IPS-NIHi7 (cell line): ENCODE data around the gene CEACAM16.
"Not testable (repeated sequence)": the region's sequence is repeated elsewhere in the genome, so short reads cannot be mapped to it uniquely, and the experiment has no call there.

ENCODE experiments used
- DNase-seq: peaks from one replicate; pipeline ENCODE4 v3.0.0; 2012; ENCODE audit warnings: mixed read lengths; ENCODE audit errors: extremely low spot score

CEACAM16 gene

DNA sequence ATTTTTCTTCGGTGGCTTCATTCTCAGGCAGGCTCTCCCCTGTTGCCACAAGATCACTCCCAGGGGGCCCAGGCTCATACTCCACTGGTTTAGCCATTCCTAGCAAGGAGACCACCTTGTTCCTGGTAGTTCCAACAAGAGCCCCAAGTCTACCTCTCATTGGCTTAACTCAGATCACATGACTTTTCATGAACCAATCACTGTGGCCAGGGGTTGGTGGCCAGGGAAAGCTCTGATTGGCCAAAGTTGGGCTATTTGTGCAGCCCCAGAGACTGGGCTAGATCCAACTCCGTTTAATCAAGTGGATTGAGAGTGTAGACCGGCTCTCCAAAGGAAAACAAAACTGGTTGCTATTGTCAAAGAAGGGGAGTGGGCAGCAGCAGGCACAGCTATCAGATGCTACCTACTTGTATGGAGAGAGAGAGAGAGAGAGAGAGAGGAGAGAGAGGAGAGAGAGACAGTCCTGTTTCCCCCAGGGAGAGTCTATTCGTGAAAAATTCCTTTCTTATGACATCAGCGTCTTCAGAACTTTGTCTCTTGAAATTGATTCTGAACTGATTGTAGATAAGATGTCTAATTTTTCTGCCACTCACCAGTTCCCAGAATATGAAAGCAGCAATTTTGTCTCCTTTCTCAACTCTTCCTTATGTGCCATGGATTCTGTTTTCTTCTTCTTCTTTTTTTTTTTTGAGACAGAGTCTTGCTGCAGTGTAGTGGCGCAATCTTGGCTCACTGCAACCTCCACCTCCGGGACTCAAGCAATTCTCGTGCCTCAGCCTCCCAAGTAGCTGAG lies 21.7 kb upstream of the CEACAM16 start:
- peak; percentile 73 for DNase-seq

DNA sequence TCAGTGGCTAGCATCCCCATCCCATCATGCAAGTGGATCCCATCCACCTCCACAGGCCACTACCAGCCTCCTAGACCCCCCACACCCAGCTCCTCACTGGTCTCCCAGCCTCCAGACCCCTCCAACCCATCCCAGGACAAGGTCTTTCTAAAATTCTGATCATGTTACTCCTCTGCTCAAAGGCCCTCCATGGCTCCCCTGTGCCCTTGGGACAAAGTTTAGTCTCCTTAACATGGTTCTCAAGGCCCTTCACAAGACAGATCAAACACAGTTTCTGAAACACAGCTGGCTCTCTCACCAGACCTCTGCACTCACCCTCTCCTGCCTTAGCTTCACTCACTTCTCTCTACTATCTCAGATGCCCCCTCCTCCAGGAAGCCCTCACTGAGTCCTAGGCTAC lies 18.4 kb upstream of the CEACAM16 start:
- no peak for DNase-seq

GRCh38 chr19:44681992-44682790 lies 16.8 kb upstream of the CEACAM16 start:
- DNase-seq: no peak

DNA sequence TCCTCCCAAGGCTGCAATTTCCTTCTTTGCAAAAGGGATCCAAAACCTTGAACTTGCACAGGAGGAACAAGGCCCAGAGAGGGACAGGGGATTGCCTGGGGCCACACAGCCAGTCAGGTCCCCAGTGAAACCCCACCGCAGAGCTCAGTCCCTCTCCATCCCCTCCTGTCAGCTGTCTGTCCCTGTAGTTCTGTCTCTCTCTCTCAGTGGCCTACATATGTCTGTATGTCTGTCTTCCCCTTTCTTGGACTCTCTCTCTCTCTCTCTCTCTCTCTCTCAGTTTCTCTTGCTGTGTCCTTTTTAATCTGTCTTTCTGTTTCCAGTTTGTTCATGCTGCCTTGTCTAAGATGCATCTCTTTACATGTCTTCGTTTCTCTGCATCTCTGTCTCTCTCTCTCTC lies 16.1 kb upstream of the CEACAM16 start:
- no peak for DNase-seq

DNA sequence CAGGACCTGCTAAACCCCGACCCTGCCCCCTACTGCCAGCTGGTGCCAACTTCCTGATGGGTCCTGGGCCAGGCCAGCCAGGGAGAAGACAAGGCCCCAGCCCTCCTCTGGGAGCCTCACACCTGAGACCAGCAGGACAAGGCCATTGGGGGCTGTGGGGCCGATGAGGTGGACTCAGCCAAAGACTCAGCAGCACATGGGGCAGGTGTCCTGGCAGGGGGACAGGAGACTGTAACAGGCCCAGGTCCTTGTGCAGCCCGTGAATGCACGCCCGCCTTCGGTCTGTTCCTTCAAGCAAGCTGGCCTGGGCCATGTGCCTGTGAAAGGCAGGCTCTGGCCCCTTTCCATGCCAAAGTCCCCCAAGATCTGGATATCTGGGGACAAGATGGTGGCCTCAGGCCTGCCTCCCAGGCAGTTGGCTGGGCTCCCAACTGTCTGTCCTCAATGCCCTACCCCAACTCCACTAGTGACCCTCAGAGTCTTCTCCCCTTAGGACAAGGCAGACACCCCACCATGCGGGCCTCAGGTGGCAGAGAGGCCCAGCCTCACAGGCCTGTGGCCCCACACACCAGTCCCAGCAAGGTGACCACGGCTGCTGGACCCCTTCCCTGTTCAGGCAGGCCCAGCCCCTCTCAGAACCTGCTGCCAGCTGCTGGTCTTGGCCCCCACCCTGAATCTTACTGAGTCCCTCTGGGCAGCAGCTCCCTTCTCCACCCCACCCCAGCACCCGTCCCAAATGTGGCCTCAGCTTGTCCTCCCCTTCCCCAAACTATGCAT lies 15.3 kb upstream of the CEACAM16 start:
- no peak for DNase-seq

DNA sequence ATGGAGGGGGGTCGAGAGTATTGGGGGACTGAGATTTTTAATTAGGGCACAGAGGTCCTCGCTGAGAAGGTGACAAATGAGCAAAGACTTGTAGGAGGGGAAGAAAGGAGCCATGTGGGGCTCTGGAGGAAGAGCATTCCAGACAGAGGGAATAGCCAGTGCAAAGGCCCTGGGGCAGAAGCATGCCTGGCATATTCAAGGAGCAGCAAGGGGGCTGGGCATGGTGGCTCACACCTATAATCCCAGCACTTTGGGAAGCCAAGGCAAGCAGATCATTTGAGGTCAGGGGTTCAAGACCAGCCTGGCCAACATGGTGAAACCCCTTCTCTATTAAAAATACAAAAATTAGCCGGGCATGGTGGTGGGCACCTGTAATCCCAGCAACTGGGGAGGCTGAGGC lies 14.6 kb upstream of the CEACAM16 start:
- not testable (repeated sequence) for DNase-seq

GRCh38 chr19:44684892-44685863 lies 13.8 kb upstream of the CEACAM16 start:
- peak; percentile 38 for DNase-seq

DNA sequence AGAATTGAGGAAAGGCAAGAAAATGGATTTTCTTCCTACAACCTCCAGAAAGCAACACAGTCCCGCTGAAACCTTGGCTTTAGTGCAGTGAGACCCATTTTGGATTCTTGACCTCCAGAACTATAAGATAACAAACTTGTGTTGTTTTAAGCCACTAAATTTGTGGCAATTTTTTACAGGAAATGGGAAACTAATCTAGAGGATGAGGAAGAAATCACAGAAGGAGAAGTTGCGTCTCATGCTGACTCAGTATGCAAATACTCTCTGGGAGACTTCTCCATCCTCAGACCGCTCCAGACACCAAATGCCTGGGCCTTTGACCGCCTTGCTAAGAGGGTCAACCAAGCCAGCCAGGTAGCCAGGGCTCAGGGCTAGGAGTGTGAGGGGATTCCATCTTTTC lies 13.1 kb upstream of the CEACAM16 start:
- DNase-seq: no peak

DNA sequence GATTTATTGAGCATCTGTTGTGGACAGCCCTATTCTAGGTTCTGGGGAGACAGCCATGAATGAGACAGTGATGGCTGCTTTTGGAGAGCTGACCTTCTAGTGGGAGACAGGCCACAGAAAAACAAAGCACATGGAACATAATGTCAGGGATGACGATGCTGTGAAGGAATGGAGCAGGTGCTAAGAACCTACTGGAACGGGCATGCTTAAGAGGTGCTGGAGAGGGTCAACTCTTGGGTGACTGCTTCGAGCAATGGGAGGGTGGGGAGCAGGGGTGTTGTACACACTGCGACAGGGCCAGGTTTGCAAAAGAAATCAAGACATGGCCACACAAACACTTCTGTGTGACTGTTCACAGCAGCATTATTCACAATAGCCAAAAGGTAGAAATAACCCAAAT lies 12.1 kb upstream of the CEACAM16 start:
- no peak for DNase-seq

DNA sequence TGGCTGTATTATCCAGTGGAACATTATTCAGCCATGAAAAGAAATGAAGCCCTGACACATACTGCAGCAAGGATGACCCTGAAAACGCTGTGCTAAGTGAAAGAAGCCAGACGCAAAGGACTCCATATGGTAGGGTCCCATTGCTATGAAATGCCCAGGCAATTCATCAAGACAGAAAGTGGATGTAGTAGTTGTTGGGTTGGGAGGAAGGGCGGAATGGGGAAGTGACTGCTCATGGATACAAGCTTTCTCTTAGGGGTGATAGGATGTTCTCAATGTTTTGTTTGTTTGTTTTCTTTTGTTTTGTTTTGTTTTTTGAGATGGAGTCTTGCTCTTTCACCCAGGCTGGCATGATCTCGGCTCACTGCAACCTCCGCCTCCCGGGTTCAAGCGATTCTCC lies 11.1 kb upstream of the CEACAM16 start:
- DNase-seq: no peak

GRCh38 chr19:44689290-44690130 lies 9.4 kb upstream of the CEACAM16 start:
- peak; percentile 85 for DNase-seq

DNA sequence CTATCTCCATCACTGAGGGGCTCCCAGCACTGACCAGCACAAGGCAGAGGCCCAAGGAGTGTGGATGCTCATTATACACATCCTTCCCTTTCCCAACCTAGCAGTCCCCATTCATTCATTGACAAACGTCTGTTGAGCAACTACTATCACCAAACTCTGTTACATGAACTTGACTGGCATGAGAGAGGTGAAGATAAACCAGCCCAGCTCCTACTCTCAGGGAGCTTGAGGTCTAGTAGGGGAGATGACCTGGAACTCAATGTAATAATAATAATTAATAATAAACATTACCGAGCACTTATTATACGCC lies 8.9 kb upstream of the CEACAM16 start:
- no peak for DNase-seq

DNA sequence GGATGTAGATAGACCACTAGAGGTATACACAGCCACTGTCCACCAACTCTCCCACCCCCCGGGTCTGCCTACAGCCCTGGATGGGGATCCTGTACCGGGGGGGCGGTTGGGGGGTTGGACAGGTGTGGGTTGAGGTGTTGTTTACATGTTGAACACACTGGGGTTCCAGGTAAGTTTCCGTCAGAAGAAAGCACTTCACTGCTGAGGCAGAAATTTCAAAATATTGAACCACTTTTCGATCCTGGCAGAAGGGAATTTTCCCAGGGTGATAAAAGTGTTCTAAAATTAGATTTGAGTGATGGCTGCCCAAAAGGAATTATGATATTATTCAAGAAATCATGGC lies 6.6 kb upstream of the CEACAM16 start:
- DNase-seq: no peak

- no peak for DNase-seq
Measured at GRCh38 chr19:44694184-44694579, 4.8 kb upstream of the CEACAM16 start.

DNA sequence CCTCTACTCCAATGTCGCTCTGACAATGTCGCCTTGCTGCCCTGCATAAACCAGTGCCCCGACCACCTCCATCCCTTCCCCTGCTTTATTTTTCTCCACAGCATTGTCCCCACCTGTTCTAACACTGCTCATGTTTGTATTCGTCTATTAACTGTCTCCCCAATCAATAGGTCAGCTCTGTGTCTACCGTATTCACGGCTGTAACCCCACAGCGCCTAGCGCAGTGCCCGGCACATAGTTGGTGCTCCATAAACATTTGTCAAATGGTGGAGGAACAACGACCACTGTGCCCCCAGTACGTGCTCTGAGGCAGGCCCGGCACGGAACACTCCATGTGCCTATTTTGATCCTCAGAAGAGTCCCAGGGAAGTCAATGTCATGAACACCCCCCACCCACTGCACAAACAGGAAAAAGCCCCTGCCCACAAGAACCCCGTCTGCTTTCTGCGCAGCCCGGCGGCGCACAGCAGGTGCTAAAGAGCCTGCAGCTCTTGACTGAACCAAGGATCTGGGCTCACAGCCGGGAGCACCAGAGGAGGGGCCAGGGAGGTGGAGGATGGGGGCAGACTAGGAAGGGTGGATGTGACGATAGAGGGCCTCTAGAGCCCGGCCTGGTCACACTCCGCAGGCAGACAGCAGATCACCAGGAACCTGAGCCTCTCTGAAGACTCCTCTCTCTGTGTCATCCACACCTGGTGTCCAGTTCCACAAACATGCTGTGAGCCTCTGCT lies 1.8 kb upstream of the CEACAM16 start:
- DNase-seq: peak; percentile 48

GRCh38 chr19:44697670-44698034 lies 1.3 kb upstream of the CEACAM16 start:
- no peak for DNase-seq

DNA sequence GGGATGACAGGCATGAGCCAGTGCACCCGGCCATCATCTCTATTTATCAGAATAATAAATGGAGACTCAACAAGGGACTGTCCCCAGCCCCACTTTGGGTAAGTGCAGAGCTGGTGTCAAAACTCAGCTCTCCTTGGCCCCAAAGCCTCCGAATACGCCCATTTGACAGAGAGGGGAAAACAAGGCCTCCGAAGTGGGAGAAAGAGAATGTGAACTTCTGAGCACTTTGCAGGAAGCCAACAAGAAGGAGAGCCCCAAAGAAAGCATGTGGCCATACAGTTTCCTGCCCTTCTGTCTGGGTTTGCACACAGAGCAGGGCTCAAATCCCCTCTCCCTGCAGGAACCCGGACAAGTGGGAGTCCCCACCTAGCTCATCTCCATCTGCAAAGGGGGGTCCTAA lies 1.6 kb downstream of the CEACAM16 start:
- no peak for DNase-seq

GRCh38 chr19:44701228-44701627 lies 2.3 kb downstream of the CEACAM16 start:
- no peak for DNase-seq

- DNase-seq: no peak
Measured at GRCh38 chr19:44702551-44703176, 3.7 kb downstream of the CEACAM16 start.
